ENCODE measurements around the gene LRP5. TPM values are rescaled to one million over a fixed set of nuclear protein-coding genes. Genes with fewer than 3 reads are reported as not detected.

LRP5 gene
- total RNA-seq, 1 donor from 2014 or later, result 42.5 TPM

DNA sequence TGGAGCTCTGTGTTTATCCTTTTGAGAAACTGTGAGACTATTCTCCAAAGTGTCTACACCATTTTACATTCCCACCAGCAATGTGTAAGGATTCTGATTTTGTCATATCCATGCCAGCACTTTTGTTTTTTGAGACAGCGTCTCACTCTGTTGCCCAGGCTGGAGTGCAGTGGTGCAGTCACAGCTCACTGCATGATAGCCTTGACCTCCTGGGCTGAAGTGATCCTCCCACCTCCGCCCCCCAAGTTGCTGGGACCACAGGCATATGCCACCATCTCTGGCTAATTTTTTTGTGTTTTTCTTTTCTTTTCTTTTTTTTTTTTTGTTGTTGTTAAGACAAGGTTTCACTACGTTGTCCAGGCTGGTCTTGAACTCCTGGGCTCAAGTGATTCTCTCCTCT lies 183.5 kb downstream of the LRP5 start:
- no peaks in the 10 kb centered on the region for H3K36me3 ChIP-seq
- H3K4me1 ChIP-seq, result peaks cover 51% of the 10 kb centered on the region
- intact Hi-C loops (cut with DNase I), result no loop called here
- H3K27me3 ChIP-seq, result no peaks in the 10 kb centered on the region
- no peak for TF ChIP-seq POLR2A (IDR thresholded peaks at IDR 0.05)
- no peak for TF ChIP-seq CTCF (IDR thresholded peaks at IDR 0.05)
- TF ChIP-seq POLR2AphosphoS5 (IDR thresholded peaks at IDR 0.05; ENCODE audit: insufficient read depth in 1 of 2, low read depth in 1 of 2), result no peak
- no peak for DNase-seq (ENCODE audit: extremely low spot score in 2 of 2)
- no peaks in the 10 kb centered on the region for H3K9me3 ChIP-seq
- H3K4me3 ChIP-seq, result no peak overlapping the region
- no peak overlapping the region for H3K27ac ChIP-seq

DNA sequence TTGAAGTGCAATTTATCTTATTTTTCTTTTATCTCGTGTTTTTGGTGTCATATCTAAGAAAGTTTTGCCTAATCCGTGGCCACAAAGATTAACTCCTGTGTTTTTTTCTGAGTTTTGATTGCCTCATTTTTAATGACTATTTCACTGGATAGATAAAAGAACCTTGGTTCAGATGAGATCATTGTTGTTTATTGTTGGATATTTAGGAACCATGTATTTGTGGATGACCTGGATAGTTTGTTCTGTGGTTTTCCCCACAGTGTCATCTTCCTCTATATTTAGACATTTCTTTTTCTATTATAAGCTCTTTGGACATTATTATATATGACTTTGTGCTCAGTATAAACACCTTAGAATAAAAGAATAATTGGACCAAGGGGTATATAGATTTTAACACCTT lies 185.4 kb downstream of the LRP5 start:
- no peak overlapping the region for H3K27ac ChIP-seq
- no peak overlapping the region for H3K4me3 ChIP-seq
- no peaks in the 10 kb centered on the region for H3K27me3 ChIP-seq
- H3K4me1 ChIP-seq, result peaks cover 57% of the 10 kb centered on the region
- no peaks in the 10 kb centered on the region for H3K36me3 ChIP-seq
- intact Hi-C loops (cut with DNase I), result no loop called here
- no peak for DNase-seq (ENCODE audit: extremely low spot score in 2 of 2)
- TF ChIP-seq POLR2AphosphoS5 (IDR thresholded peaks at IDR 0.05; ENCODE audit: insufficient read depth in 1 of 2, low read depth in 1 of 2) (no peak), POLR2A (IDR thresholded peaks at IDR 0.05) (no peak), CTCF (IDR thresholded peaks at IDR 0.05) (no peak)
- no peaks in the 10 kb centered on the region for H3K9me3 ChIP-seq

DNA sequence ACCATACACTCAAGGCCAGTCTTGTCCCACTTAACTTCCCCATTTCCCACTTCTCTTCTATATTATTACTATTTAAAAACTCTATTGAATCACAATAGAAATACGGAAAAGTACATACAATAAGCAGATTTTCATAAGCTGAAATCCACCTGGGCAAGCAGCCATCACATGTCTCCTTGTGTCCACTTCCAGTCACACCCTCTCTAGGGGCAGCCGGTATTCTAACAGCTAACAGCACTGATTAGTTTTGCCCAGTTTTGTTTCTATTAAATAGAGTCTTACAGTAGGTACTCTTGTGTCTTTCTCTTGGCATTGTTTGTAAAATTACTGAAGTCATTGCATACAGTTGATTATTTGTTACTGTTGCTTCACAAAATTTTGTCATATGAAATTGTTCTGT lies 185.9 kb downstream of the LRP5 start:
- peaks cover 57% of the 10 kb centered on the region for H3K4me1 ChIP-seq
- H3K27ac ChIP-seq, result no peak overlapping the region
- no peaks in the 10 kb centered on the region for H3K36me3 ChIP-seq
- no peak for DNase-seq (ENCODE audit: extremely low spot score in 2 of 2)
- no peak for TF ChIP-seq POLR2A (IDR thresholded peaks at IDR 0.05)
- no peak for TF ChIP-seq CTCF (IDR thresholded peaks at IDR 0.05)
- no peak for TF ChIP-seq POLR2AphosphoS5 (IDR thresholded peaks at IDR 0.05; ENCODE audit: insufficient read depth in 1 of 2, low read depth in 1 of 2)
- intact Hi-C loops (cut with DNase I), result no loop called here
- no peak overlapping the region for H3K4me3 ChIP-seq
- H3K27me3 ChIP-seq, result no peaks in the 10 kb centered on the region
- no peaks in the 10 kb centered on the region for H3K9me3 ChIP-seq

Small RNA genes within 50 kb of the gene (small RNA-seq; reads per million reads assigned to genes)
- not detected for gene NDUFA3P2

Other genes with a start within 250 kb of the LRP5 start
- gene CHKA, start 191.2 kb upstream of the LRP5 start, total RNA-seq, result 18.2 TPM
- 35.4 TPM for gene KMT5B, start 99.3 kb upstream of the LRP5 start, total RNA-seq
- 38.1 TPM for gene C11orf24, start 40.6 kb upstream of the LRP5 start, total RNA-seq
- 121 TPM for gene PPP6R3, start 148.2 kb downstream of the LRP5 start, total RNA-seq

All from vagina (tissue), 2 donors.